ENCODE data around the gene RAB8A. TPM values are rescaled to one million over a fixed set of nuclear protein-coding genes. Genes with fewer than 3 reads are reported as not detected.

The RAB8A gene
- polyA plus RNA-seq, 1 experiment, result 78.6 TPM

GRCh38 chr19:16121141-16121540 is 9.5 kb downstream of the RAB8A start:
- H3K4me3 ChIP-seq (ENCODE audit: low read depth, low read length), result no peak overlapping the region
- ChIA-PET CTCF (interaction anchor here (0.7 kb wide), 1 partner anchor 12 kb away, joined by 3 read pairs; no protein-coding TSS in a partner anchor), POLR2A (no interaction called here)
- no peak for TF ChIP-seq CTCF (IDR thresholded peaks at IDR 0.05; ENCODE audit: insufficient read depth, low read depth, low read length)
- peaks cover 34% of the 10 kb centered on the region for H3K36me3 ChIP-seq (ENCODE audit: control insufficient read depth, insufficient read depth, low read length)
- no peak for DNase-seq (ENCODE audit: low read depth)
- no peaks in the 10 kb centered on the region for H3K27me3 ChIP-seq (ENCODE audit: control insufficient read depth, insufficient read depth, low read length)

GRCh38 chr19:16121967-16122366 is 10.3 kb downstream of the RAB8A start:
- CTCF ChIA-PET, result no interaction called here
- H3K36me3 ChIP-seq (ENCODE audit: control insufficient read depth, insufficient read depth, low read length), result peaks cover 38% of the 10 kb centered on the region

GRCh38 chr19:16124953-16125352 is 13.3 kb downstream of the RAB8A start:
- ChIA-PET CTCF (interaction anchor here (0.6 kb wide), 1 partner anchor 57 kb away, joined by 3 read pairs; no protein-coding TSS in a partner anchor), POLR2A (no interaction called here)
- H3K36me3 ChIP-seq (ENCODE audit: control insufficient read depth, insufficient read depth, low read length), result peaks cover 51% of the 10 kb centered on the region
- no peak for DNase-seq (ENCODE audit: low read depth)
- no peak for TF ChIP-seq CTCF (IDR thresholded peaks at IDR 0.05; ENCODE audit: insufficient read depth, low read depth, low read length)
- H3K4me3 ChIP-seq (ENCODE audit: low read depth, low read length), result no peak overlapping the region
- H3K27me3 ChIP-seq (ENCODE audit: control insufficient read depth, insufficient read depth, low read length), result no peaks in the 10 kb centered on the region

More at GRCh38 chr19:16121967-16122366, 10.3 kb downstream of the RAB8A start:
- Histone ChIP-seq H3K27me3 (ENCODE audit: control insufficient read depth, insufficient read depth, low read length) (no peaks in the 10 kb centered on the region), H3K4me3 (ENCODE audit: low read depth, low read length) (no peak overlapping the region)
- no peak for DNase-seq (ENCODE audit: low read depth)
- POLR2A ChIA-PET, result no interaction called here
- no peak for TF ChIP-seq CTCF (IDR thresholded peaks at IDR 0.05; ENCODE audit: insufficient read depth, low read depth, low read length)

- POLR2A ChIA-PET, result no interaction called here
- H3K27me3 ChIP-seq (ENCODE audit: control insufficient read depth, insufficient read depth, low read length), result no peaks in the 10 kb centered on the region
- H3K4me3 ChIP-seq (ENCODE audit: low read depth, low read length), result no peak overlapping the region
- CTCF ChIA-PET, result interaction anchor here (0.6 to 1.4 kb wide), 2 partner anchors 20 to 56 kb away, joined by 3 to 4 read pairs; no protein-coding TSS in a partner anchor
- H3K36me3 ChIP-seq (ENCODE audit: control insufficient read depth, insufficient read depth, low read length), result peaks cover 51% of the 10 kb centered on the region
- no peak for TF ChIP-seq CTCF (IDR thresholded peaks at IDR 0.05; ENCODE audit: insufficient read depth, low read depth, low read length)
- no peak for DNase-seq (ENCODE audit: low read depth)
These were observed 14.2 kb downstream of the RAB8A start for GRCh38 chr19:16125737-16126495.

- ChIA-PET CTCF (interaction anchor here (1.4 kb wide), 1 partner anchor 18 kb away, joined by 4 read pairs; no protein-coding TSS in a partner anchor), POLR2A (no interaction called here)
- peaks cover 46% of the 10 kb centered on the region for H3K36me3 ChIP-seq (ENCODE audit: control insufficient read depth, insufficient read depth, low read length)
- TF ChIP-seq CTCF (IDR thresholded peaks at IDR 0.05; ENCODE audit: insufficient read depth, low read depth, low read length), result no peak
- H3K4me3 ChIP-seq (ENCODE audit: low read depth, low read length), result no peak overlapping the region
- DNase-seq (ENCODE audit: low read depth), result no peak
- no peaks in the 10 kb centered on the region for H3K27me3 ChIP-seq (ENCODE audit: control insufficient read depth, insufficient read depth, low read length)
These were observed 15.4 kb downstream of the RAB8A start for GRCh38 chr19:16127080-16127479.

Data from BJ (cell line).